Smooth muscle cell (in vitro differentiated cells): ENCODE data around the gene RAB5IF. TPM values are rescaled to one million over a fixed set of nuclear protein-coding genes. Genes with fewer than 3 reads are reported as not detected.

Source experiments
- DNase-seq: peaks from one replicate; lab custom pipeline; 2025; ENCODE audit not compliant: unreplicated experiment; lab: John Stamatoyannopoulos, UW
- H2AFZ ChIP-seq: fragments of 200-600 bp; sonication (generic); 2 replicates; pipeline ENCODE4 v1.6.0; 2016; ENCODE audit warnings: antibody characterized with exemption, low read depth, mild to moderate bottlenecking
- H3F3A ChIP-seq: fragments of 200-600 bp; sonication (generic); 2 replicates; pipeline ENCODE4 v1.6.0; 2017; ENCODE audit warnings: antibody characterized with exemption, low read depth
- H3K27ac ChIP-seq: fragments of 200-600 bp; sonication (generic); 2 replicates; pipeline ENCODE4 v1.5.1; 2016; ENCODE audit warnings: low read depth, mild to moderate bottlenecking
- H3K27me3 ChIP-seq: fragments of 200-600 bp; sonication (generic); 2 replicates; pipeline ENCODE4 v1.6.1; 2016; ENCODE audit warnings: low read depth, mild to moderate bottlenecking
- H3K36me3 ChIP-seq: fragments of 200-600 bp; sonication (generic); 2 replicates; pipeline ENCODE4 v1.5.1; 2016; ENCODE audit warnings: low read depth
- H3K4me1 ChIP-seq: fragments of 200-600 bp; sonication (generic); 2 replicates; pipeline ENCODE4 v1.5.1; 2016; ENCODE audit warnings: low read depth
- H3K4me2 ChIP-seq: fragments of 200-600 bp; sonication (generic); 2 replicates; pipeline ENCODE4 v1.6.0; 2016; ENCODE audit warnings: mild to moderate bottlenecking
- H3K4me3 ChIP-seq: fragments of 200-600 bp; sonication (generic); 2 replicates; pipeline ENCODE4 v1.5.1; 2016; ENCODE audit warnings: mild to moderate bottlenecking
- H3K79me2 ChIP-seq: fragments of 200-600 bp; sonication (generic); 2 replicates; pipeline ENCODE4 v1.6.0; 2016; ENCODE audit warnings: low read depth, mild to moderate bottlenecking
- H3K9ac ChIP-seq: fragments of 200-600 bp; sonication (generic); 2 replicates; pipeline ENCODE4 v1.6.0; 2016; ENCODE audit warnings: low read depth
- H3K9me3 ChIP-seq: fragments of 200-600 bp; sonication (generic); replicated peaks from 2 replicates; pipeline ENCODE4 v1.5.1; 2016; ENCODE audit warnings: low read depth
- H4K20me1 ChIP-seq: fragments of 200-600 bp; sonication (generic); 2 replicates; pipeline ENCODE4 v1.6.0; 2016; ENCODE audit warnings: low read depth
- CTCF ChIP-seq: fragments of 200-600 bp; sonication (generic); IDR thresholded peaks from 2 replicates; pipeline ENCODE4 v1.5.1; 2017; ENCODE audit warnings: borderline replicate concordance, mild to moderate bottlenecking, antibody characterized with exemption; ENCODE audit not compliant: insufficient read depth, poor library complexity, severe bottlenecking
- WGBS: methylation state at CpG from one replicate; pipeline ENCODE4 v1.1.7; 2016; ENCODE audit warnings: low lambda C conversion rate; 5-methylcytosine and 5-hydroxymethylcytosine counted together
- polyA plus RNA-seq: library from polyadenylated mRNA; unstranded; fragments of >200 nt; fragmentation: Nextera tagmentation; extraction: Ambion mirVana; gene quantifications from 2 replicates; pipeline ENCODE4 v1.2.1, GENCODE V29; 2016
- small RNA-seq: library from RNA; depleted of rRNA; stranded (forward); fragments of <200 nt; gene quantifications from one replicate; pipeline ENCODE3, GENCODE V24; 2014
- total RNA-seq: library from RNA; depleted of rRNA; stranded (reverse); fragments of >200 nt; gene quantifications from 2 replicates; pipeline ENCODE4 v1.2.3, GENCODE V29; 2014

RAB5IF gene
- total and polyA plus RNA-seq, 2 experiments from 2014 or later, result 66.8 to 108 TPM

- Histone ChIP-seq H3K27me3 (no peaks in the 10 kb centered on the region), H3K36me3 (no peaks in the 10 kb centered on the region), H3F3A (no peaks in the 10 kb centered on the region), H3K27ac (no peak overlapping the region), H3K9ac (no peak overlapping the region), H4K20me1 (no peaks in the 10 kb centered on the region), H3K4me2 (no peak overlapping the region), H2AFZ (no peak overlapping the region), H3K4me3 (no peak overlapping the region), H3K79me2 (no peaks in the 10 kb centered on the region), H3K4me1 (no peaks in the 10 kb centered on the region), H3K9me3 (no peaks in the 10 kb centered on the region)
- no peak for TF ChIP-seq CTCF
- no peak for DNase-seq
- WGBS, result 85% methylated on average over 3 of the region's 3 CpGs
Observed at GRCh38 chr20:36655004-36655403, 49.4 kb downstream of the RAB5IF start.

GRCh38 chr20:36656733-36657132, 51.2 kb downstream of the RAB5IF start:
- H3K4me3 ChIP-seq, result no peak overlapping the region
- no peaks in the 10 kb centered on the region for H3K9me3 ChIP-seq
- no peaks in the 10 kb centered on the region for H3K36me3 ChIP-seq
- no peak for TF ChIP-seq CTCF
- H4K20me1 ChIP-seq, result no peaks in the 10 kb centered on the region
- no peaks in the 10 kb centered on the region for H3K4me1 ChIP-seq
- no peaks in the 10 kb centered on the region for H3K79me2 ChIP-seq
- no peaks in the 10 kb centered on the region for H3K27me3 ChIP-seq
- no peak overlapping the region for H3K27ac ChIP-seq
- 76% methylated on average over 4 of the region's 4 CpGs for WGBS
- H3K4me2 ChIP-seq, result no peak overlapping the region
- no peak for DNase-seq
- H3F3A ChIP-seq, result no peaks in the 10 kb centered on the region
- no peak overlapping the region for H2AFZ ChIP-seq
- no peak overlapping the region for H3K9ac ChIP-seq

GRCh38 chr20:36658300-36658699, 52.7 kb downstream of the RAB5IF start:
- TF ChIP-seq CTCF, result no peak
- Histone ChIP-seq H3K79me2 (no peaks in the 10 kb centered on the region), H3F3A (no peaks in the 10 kb centered on the region), H3K4me1 (no peaks in the 10 kb centered on the region), H3K9me3 (no peaks in the 10 kb centered on the region), H3K36me3 (no peaks in the 10 kb centered on the region), H3K9ac (no peak overlapping the region), H2AFZ (no peak overlapping the region), H3K4me3 (no peak overlapping the region), H4K20me1 (no peaks in the 10 kb centered on the region), H3K4me2 (no peak overlapping the region), H3K27ac (no peak overlapping the region), H3K27me3 (no peaks in the 10 kb centered on the region)
- WGBS, result 94% methylated on average over 3 of the region's 3 CpGs
- no peak for DNase-seq

Small RNA genes lying within 50 kb of the gene (small RNA-seq; reads per million reads assigned to genes)
- not detected for gene RF00017

Other genes with a start within 250 kb of the RAB5IF start
- 185 and 198 TPM in 2 replicates for gene MYL9, start 64.3 kb upstream of the RAB5IF start, total RNA-seq
- 993 and 1,109 TPM in 2 replicates for gene MYL9, start 64.3 kb upstream of the RAB5IF start, polyA plus RNA-seq
- 14.5 and 20.3 TPM in 2 replicates for gene TGIF2, start 32.2 kb upstream of the RAB5IF start, total RNA-seq
- gene TGIF2, start 32.2 kb upstream of the RAB5IF start, polyA plus RNA-seq, result 18.1 and 21.5 TPM in 2 replicates
- not detected in 2 replicates for gene SLA2, start 40.4 kb downstream of the RAB5IF start, total RNA-seq
- not detected in 2 replicates for gene SLA2, start 40.4 kb downstream of the RAB5IF start, polyA plus RNA-seq
- gene NDRG3, start 140.3 kb downstream of the RAB5IF start, total RNA-seq, result 14.6 and 16.3 TPM in 2 replicates
- 13.4 and 18.7 TPM in 2 replicates for gene NDRG3, start 140.3 kb downstream of the RAB5IF start, polyA plus RNA-seq
- 17.0 and 23.0 TPM in 2 replicates for gene DSN1, start 168.0 kb downstream of the RAB5IF start, total RNA-seq
- 15.1 and 17.4 TPM in 2 replicates for gene DSN1, start 168.0 kb downstream of the RAB5IF start, polyA plus RNA-seq